EL (cell line): ENCODE measurements around the gene C11orf98.
"Not testable (repeated sequence)": the region's sequence is repeated elsewhere in the genome, so short reads cannot be mapped to it uniquely, and the experiment has no call there.

Source experiments
- DNase-seq: peaks from one replicate; pipeline ENCODE4 v3.0.0-alpha.2; 2016

Gene C11orf98

GRCh38 chr11:62665075-62665598 lies at the start of gene C11orf98, which contains the start of gene CSKMT:
Gene C11orf98 (minus strand): TSS chr11:62665210. CDS start chr11:62665169, 41 bp downstream.
Gene CSKMT (plus strand): TSS chr11:62665312. CDS start chr11:62665880, 568 bp downstream.
- peak; percentile 94 for DNase-seq

DNA sequence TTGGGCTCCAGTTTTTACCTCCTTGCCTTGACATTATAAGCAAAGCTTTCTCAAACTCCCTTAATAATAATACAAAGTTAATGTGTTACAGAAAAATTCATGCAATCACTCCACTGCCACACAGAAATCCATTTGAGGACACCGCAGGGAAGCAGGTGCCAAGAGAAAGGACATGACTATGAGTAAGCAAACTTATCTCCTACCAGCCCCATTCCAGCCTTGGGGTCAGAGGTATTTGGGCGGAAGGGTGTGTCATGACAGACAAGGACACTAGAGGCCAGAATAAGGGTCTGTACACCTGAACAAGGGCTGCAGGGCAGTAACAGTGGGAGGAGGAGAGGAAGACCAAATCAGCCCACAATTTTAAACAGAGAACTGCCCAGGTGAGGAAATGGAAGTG lies 48.3 kb upstream of the C11orf98 start:
- DNase-seq, result no peak

- no peak for DNase-seq
Observed at GRCh38 chr11:62712861-62713260, 47.9 kb upstream of the C11orf98 start.

GRCh38 chr11:62712276-62712812 lies 47.3 kb upstream of the C11orf98 start:
- DNase-seq, result no peak

DNA sequence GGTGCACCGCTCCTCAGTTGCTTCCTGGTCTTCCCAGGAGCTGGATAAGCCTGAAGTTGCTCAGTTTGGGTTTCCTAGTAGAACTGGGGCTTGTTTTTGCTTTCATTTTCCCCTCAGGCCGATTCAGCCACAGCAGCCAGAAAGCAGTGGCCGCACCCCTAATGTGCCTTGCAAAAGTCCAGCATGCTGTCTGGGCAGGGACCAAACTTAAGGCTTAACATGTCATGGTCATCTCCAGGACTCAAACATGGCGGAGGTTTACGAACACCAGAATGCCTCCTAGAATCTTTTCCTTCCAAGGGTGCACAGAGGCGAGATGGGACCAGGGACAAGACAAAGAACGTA lies 45.0 kb upstream of the C11orf98 start:
- peak; percentile 60 for DNase-seq

DNA sequence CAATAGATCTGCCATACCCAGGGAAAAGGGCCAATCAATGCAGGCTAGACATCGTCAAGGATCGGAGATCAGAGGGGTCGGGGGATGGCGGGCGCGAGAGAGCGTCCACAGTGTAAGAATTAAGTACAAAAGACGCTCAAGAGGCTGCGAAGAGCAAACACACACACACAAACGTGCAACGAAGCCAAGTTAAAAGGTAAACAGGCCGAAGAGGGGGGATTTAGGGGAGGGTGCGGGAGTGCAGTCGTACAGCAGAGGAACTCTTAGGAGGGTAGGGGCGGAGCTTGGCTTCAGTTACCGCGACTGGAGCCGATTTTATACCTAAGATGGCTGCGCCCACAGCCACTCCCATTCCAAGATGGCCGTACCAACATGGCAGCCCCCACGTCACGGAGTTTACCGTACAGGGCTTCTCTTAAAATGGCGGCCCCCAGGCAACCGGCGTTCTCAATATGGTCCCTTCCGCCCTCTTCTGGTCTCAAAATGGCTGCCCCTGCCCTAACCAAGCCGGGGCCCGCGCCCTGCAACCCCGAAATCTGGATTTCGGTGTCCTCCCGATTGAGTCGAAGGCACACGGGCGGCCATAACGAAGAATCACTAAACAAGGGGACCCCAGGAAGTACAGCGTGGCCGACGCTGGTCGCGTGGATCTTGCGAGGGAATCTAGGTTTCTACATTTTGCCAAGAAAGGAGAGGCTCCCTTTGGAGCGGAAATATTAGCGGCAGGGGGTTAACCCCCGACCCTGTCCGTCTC lies 44.4 kb upstream of the C11orf98 start:
- DNase-seq, result peak; percentile 98

- DNase-seq, result no peak
Observed at GRCh38 chr11:62708793-62709192, 43.8 kb upstream of the C11orf98 start.

GRCh38 chr11:62708392-62708791 lies 43.4 kb upstream of the C11orf98 start:
- DNase-seq, result no peak

DNA sequence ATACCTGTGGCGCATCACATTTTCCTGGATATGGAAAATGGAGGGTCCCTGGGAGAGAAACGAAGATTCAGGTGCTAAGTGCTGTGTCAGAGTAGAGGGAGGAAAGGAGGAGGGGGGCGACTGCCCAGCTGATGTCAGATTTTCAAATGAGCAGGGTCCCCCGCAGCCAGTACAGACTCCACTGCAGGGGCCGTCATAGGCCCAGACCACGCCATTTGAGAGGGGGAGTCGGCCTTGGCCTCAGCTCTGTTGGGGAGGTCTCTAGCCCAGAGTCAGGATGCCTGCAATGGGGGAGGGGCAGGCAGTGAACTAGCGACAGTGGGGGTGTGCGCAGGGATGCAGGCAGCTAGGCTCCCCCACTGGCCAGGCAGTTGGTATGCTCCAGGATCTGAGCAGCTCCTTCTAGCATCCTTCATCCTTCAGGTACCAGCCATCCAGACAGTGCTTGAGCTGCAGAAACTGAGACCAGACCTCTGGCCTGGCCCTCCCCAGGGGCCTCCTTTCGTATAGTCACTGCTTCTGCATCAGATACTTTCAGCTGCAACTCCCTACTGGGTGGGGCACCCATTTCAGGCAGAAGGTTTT lies 42.4 kb upstream of the C11orf98 start, which contains the start of the genes BSCL2 and GNG3:
Gene BSCL2, minus strand, starts transcription at position 148 of the 585 bp plus-strand sequence. CDS start 229 bp downstream, outside the sequence.
Gene GNG3, plus strand, starts transcription at position 400 of the 585 bp plus-strand sequence. CDS start 620 bp downstream, outside the sequence.
- DNase-seq, result no peak

- DNase-seq, result no peak
Observed at GRCh38 chr11:62706850-62707247, 41.8 kb upstream of the C11orf98 start.

DNA sequence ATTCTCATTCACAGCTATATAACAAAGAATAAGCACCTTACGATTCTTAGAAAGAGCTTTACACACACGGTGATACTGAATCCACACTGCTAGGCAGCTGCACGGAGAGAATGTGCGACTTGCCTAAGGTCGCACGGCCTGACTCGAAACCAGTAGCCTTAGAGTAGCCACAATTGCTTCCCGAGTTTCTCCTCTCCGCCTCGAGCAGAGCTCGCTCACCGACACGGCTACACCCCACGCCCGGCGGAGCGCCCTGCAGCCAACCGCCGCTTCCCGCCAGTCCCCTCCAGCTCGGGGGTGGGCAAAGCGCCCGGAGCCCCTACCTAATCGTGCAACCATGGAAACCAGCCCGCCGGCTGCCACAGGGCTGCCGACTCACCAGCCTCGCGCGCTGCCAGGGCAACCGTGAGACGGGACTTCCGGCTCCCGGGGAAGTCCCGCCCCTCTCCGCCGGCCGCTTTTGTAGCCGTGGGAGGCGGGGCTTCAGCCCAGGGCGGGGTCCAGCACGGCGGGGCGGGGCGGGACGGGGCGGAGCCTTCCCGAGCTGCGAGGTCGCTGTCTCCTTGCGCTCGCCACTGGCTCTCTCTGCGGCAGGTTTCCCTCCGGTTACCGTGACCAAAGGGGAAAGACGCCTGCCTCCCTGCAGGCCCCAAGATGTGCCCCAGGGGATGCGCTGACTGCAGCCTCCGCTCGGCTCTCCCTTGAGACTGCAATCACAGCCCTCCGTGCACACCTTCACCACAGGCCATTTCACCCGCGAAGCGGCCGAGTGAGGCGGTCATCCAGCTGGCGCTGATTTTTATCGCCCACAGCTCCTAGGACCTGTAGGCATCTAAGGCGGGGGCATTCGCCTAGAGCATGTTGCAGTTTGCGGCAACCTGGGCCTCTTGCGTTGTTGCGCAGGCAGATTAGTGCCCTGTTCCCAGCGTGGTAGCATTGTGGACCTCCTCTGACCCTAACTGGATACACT lies 41.2 kb upstream of the C11orf98 start:
- DNase-seq, result peak; percentile 95

GRCh38 chr11:62705413-62705812 lies 40.4 kb upstream of the C11orf98 start:
- DNase-seq, result no peak

DNA sequence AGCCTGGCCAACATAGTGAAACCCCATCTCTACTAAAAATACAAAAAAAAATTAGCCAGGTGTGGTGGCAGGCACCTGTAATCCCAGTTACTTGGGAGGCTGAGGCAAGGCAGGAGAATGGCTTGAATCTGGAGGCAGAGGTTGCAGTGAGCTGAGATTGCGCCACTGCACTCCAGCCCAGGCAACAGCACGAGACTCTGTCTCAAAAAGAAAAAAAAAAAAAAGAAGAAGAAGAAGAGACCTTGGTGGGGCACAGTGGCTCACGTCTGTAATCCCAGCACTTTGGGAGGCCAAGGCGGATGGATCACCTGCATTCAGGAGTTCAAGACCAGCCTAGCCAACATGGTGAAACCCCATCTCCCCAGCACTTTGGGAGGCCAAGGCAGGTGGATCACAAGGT lies 38.9 kb upstream of the C11orf98 start:
- DNase-seq, result not testable (repeated sequence)

DNA sequence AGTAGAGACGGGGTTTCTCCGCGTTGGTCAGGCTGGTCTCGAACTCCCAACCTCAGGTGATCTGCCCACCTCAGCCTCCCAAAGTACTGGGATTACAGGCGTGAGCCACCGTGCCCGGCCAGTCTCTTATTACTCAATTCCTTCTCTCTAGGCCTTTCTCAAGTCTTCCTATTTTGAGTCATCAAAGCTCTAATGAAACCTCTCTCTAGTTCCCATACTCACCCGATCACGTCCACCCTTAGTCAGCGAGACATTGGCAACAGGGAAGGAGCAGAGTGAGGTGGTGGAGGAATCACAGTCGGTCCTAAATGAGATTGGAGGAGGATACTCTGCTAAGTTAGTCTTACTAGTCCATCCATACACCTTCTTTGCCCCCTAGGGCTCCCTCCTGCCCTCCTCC lies 37.2 kb upstream of the C11orf98 start:
- DNase-seq, result no peak

DNA sequence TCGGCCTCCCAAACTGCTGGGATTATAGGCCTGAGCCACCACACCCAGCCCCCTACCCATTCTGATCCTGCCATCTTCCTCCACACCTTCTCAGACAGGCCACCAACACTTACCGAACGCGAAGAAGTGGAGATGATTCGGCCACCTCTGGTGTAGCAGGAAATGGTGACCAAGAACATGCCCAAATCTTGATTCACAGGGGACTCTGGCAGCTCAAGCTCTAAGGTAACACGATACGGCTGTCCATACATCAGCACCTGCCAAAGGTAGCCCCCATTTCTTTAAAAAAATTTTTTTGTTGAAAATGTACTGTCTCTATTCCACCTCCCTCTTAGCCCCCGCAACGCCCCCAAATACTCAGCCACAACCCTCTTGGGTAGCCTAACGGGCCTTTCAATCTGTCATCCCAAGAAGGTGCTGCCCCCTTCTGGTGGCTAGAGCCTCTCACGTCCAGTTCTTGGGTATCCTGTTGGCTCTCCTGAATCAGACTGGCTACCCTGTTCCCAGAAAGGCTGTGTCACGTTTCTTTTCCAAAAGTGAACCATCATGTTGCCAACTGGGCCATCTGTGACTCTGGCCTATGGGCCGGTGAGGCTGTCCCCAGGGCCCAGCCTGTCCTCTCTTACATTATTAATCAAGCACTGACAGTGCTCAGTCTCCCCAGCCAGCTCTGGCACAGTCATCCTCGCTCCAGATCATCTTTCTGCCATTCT lies 29.6 kb upstream of the C11orf98 start:
- DNase-seq, result peak; percentile 77

DNA sequence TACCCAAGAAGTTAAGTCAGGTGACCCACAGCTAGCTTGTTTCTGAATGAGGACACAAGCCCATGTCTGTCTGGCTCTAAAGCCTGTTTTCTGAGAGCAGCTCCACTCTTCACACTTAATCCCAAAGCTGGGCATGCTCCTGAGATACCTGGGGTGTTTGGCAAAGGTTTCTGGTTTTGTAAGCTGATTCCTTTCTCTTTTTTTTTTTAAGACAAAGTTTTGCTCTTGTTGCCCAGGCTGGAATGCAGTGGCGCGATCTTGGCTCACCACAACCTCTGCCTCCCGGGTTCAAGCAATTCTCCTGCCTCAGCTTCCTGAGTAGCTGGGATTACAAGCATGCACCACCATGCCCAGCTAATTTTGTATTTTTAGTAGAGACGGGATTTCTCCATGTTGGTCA lies 28.6 kb upstream of the C11orf98 start:
- DNase-seq, result not testable (repeated sequence)

- peak; percentile 93 for DNase-seq
Observed at GRCh38 chr11:62689421-62690183, 24.6 kb upstream of the C11orf98 start, which contains the start of gene LRRN4CL. Gene LRRN4CL (minus strand): TSS chr11:62689530. CDS start chr11:62688508, 1,022 bp downstream.

GRCh38 chr11:62688491-62688890 lies 23.5 kb upstream of the C11orf98 start:
- no peak for DNase-seq

DNA sequence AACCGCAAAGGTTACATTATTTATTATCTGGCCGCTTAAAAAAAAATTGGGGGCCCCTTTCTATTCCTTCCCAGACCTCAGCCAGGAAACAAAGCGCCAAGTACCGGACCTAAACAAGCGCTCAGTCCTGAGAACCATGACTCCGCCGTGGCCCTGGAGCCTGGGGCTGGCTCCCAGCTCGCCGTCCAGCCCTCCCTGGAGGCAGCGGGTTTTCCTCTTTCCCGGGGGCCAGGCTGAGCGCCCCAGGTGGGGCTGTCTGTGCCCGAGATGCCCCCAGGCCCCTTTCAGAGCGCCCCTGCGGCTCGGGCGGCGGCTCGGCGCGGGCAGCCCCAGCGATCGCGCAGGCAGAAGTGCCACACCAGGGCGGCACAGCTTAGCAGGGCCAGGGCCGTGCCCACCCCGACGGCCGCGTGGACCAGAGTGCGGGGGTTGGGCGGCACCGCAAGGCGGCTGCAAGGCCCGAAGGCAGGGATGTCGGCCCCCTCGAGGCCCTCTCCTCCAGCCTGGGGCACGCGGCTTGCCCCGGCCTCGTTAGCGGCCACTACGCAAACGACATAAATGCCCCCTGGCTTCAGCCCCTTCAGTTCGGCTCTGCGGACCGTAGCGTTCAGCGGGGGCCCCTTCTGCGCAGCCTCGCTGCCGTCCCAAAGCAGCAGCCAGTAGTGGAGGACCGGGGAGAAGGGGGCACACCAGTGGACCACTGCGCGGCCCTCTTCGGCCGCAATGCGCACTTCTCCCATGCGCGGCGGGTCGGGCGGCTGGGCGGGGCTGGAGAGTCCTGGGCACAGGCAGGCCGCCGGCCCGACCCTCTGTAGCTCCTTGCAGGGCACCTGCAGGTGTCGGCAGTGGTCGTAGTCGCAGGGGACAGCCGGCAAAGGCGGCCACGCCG lies 22.7 kb upstream of the C11orf98 start:
- no peak for DNase-seq

DNA sequence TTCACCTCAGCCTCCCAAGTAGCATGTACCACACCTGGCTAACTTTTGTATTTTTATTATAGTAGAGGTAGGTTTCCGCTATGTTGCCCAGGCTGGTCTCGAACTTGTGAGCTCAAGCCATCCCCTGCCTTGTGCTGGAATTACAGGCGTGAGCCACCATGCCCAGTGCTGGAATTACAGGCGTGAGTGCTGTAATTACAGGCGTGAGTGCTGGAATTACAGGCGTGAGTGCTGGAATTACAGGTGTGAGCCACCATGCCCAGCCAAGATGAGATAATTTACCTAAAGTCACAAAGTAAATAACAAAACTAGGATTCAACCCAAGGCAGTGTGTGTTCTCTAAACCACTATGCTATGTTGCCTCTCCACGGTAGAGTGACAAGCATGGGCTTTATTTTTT lies 17.5 kb upstream of the C11orf98 start:
- no peak for DNase-seq
